Esophagus muscularis mucosa (tissue), 4 donors: ENCODE data around the gene VTN. TPM values are rescaled to one million over a fixed set of nuclear protein-coding genes. Genes with fewer than 3 reads are reported as not detected.

Experiments used
- DNase-seq: peaks from one replicate; pipeline ENCODE4 v3.0.0-alpha.2; 2017; ENCODE audit errors: extremely low spot score
- H3K27ac ChIP-seq, 4 donors: fragments of 200-600 bp; sonication (generic); replicated peaks in 1 of 4; 1 replicate in 3 of 4; 2 replicates in 1 of 4; pipeline ENCODE4 v1.5.1; 2016 to 2019; ENCODE audit warnings: mild to moderate bottlenecking in 1 of 4
- H3K27me3 ChIP-seq, 4 donors: fragments of 200-600 bp; sonication (generic); one replicate each; pipeline versions ENCODE4 v1.5.1 to v1.6.0; 2016 to 2019
- H3K36me3 ChIP-seq, 4 donors: fragments of 200-600 bp; sonication (generic); one replicate each; pipeline ENCODE4 v1.5.1; 2016 to 2019
- H3K4me1 ChIP-seq, 4 donors: fragments of 200-600 bp; sonication (generic); one replicate each; pipeline ENCODE4 v1.5.1; 2016 to 2019
- H3K4me3 ChIP-seq, 4 donors: fragments of 200-600 bp; sonication (generic); 1 replicate in 2 of 4; 2 replicates in 2 of 4; pipeline ENCODE4 v1.5.1; 2016 to 2019; ENCODE audit warnings: mild to moderate bottlenecking in 4 of 4, moderate library complexity in 1 of 4
- H3K9me3 ChIP-seq, 4 donors: fragments of 200-600 bp; sonication (generic); 1 replicate in 3 of 4; 2 replicates in 1 of 4; pipeline ENCODE4 v1.5.1; 2016 to 2019
- CTCF ChIP-seq, 3 experiments: fragments of 200-600 bp in 2 of 3; fragments of 450-650 bp in 1 of 3; sonication (generic) in 2 of 3; IDR thresholded peaks; one replicate each; pipeline ENCODE4 v1.5.1; 2017 to 2019; ENCODE audit warnings: antibody characterized with exemption in 3 of 3, mild to moderate bottlenecking in 2 of 3, moderate library complexity in 1 of 3
- EP300 ChIP-seq: sonication (generic); formaldehyde crosslinking; IDR thresholded peaks from one replicate; pipeline ENCODE4 v1.6.1; 2017; ENCODE audit warnings: antibody characterized with exemption
- POLR2A ChIP-seq: fragments of 450-650 bp; IDR thresholded peaks from one replicate; pipeline ENCODE4 v1.6.1; 2017; ENCODE audit warnings: antibody characterized with exemption, moderate library complexity, mild to moderate bottlenecking, low read depth
- POLR2AphosphoS5 ChIP-seq, 2 donors: sonication (generic); formaldehyde crosslinking; IDR thresholded peaks; one replicate each; pipeline ENCODE4 v1.6.1; 2017; ENCODE audit warnings: antibody characterized with exemption in 2 of 2
- WGBS: methylation state at CpG from one replicate; pipeline ENCODE4 v1.1.5; 2018; 5-methylcytosine and 5-hydroxymethylcytosine counted together
- intact Hi-C: fragments of 100-400 bp; cut with DNase I; formaldehyde crosslinking; loops from one replicate; pipeline ENCODE4 v1.15.1; 2023
- total RNA-seq, 4 donors: library from RNA; depleted of rRNA; stranded (reverse); fragments of >200 nt; gene quantifications; one replicate each; pipeline versions ENCODE4 v1.1.0 to v1.2.1, GENCODE V29; 2016

Gene VTN
- total RNA-seq, 4 donors from 2014 or later, result under 0.01 to 1.3 (median 0.58) TPM

GRCh38 chr17:28404812-28405570, 34.9 kb upstream of the VTN start:
- peak in 1 of 2 donors; percentile 20 for TF ChIP-seq POLR2AphosphoS5 (IDR thresholded peaks at IDR 0.05)
- TF ChIP-seq EP300, result no peak
- TF ChIP-seq POLR2A, result no peak
- TF ChIP-seq CTCF (IDR thresholded peaks at IDR 0.05), result no peak
- peaks cover 0 to 29% (median 14%) of the 10 kb centered on the region in 4 donors for H3K36me3 ChIP-seq
- H3K27ac ChIP-seq, result peak overlapping the region; percentile 40 to 66 (median 63)
- H3K27me3 ChIP-seq, result no peaks in the 10 kb centered on the region
- H3K9me3 ChIP-seq, result no peaks in the 10 kb centered on the region
- 57% methylated on average over 19 of the region's 33 CpGs for WGBS
- no peak for DNase-seq
- peak overlapping the region; percentile 69 to 91 (median 76) for H3K4me3 ChIP-seq
- H3K4me1 ChIP-seq, result peaks cover 9 to 26% (median 21%) of the 10 kb centered on the region in 4 donors
- intact Hi-C loops, result no loop called here

- H3K27me3 ChIP-seq, result no peaks in the 10 kb centered on the region
- H3K4me3 ChIP-seq, result no peak overlapping the region
- TF ChIP-seq EP300 (no peak), CTCF (IDR thresholded peaks at IDR 0.05) (no peak), POLR2AphosphoS5 (IDR thresholded peaks at IDR 0.05) (no peak), POLR2A (no peak)
- no peak for DNase-seq
- H3K9me3 ChIP-seq, result no peaks in the 10 kb centered on the region
- peak overlapping the region in 1 of 4 donors; percentile 27 for H3K27ac ChIP-seq
- H3K36me3 ChIP-seq, result peaks cover 0 to 35% (median 18%) of the 10 kb centered on the region in 4 donors
- intact Hi-C loops, result no loop called here
- 92% methylated on average over 2 of the region's 5 CpGs for WGBS
- peaks cover 9 to 26% (median 21%) of the 10 kb centered on the region in 4 donors for H3K4me1 ChIP-seq
Measured at GRCh38 chr17:28404461-28404811, 34.3 kb upstream of the VTN start.

GRCh38 chr17:28404007-28404406, 33.9 kb upstream of the VTN start:
- DNase-seq, result no peak
- TF ChIP-seq CTCF (IDR thresholded peaks at IDR 0.05), result no peak
- no peak for TF ChIP-seq POLR2A
- H3K4me1 ChIP-seq, result peaks cover 9 to 26% (median 21%) of the 10 kb centered on the region in 4 donors
- H3K36me3 ChIP-seq, result peaks cover 0 to 39% (median 20%) of the 10 kb centered on the region in 4 donors
- H3K27me3 ChIP-seq, result no peaks in the 10 kb centered on the region
- H3K27ac ChIP-seq, result no peak overlapping the region
- H3K4me3 ChIP-seq, result no peak overlapping the region
- H3K9me3 ChIP-seq, result no peaks in the 10 kb centered on the region
- WGBS, result 73% methylated on average over 2 of the region's 2 CpGs
- intact Hi-C loops, result no loop called here

- WGBS, result 98% methylated on average over 6 of the region's 6 CpGs
- H3K27ac ChIP-seq, result no peak overlapping the region
Measured at GRCh38 chr17:28402844-28403243, 32.7 kb upstream of the VTN start.

More at GRCh38 chr17:28402844-28403243, 32.7 kb upstream of the VTN start:
- Histone ChIP-seq H3K27me3 (no peaks in the 10 kb centered on the region), H3K4me3 (no peak overlapping the region), H3K4me1 (peaks cover 9 to 26% (median 21%) of the 10 kb centered on the region in 4 donors), H3K9me3 (no peaks in the 10 kb centered on the region), H3K36me3 (peaks cover 0 to 51% (median 25%) of the 10 kb centered on the region in 4 donors)
- DNase-seq, result no peak
- TF ChIP-seq POLR2AphosphoS5 (IDR thresholded peaks at IDR 0.05) (no peak), EP300 (no peak), CTCF (IDR thresholded peaks at IDR 0.05) (no peak), POLR2A (no peak)
- intact Hi-C loops, result no loop called here
